GOT3 (cell line): ENCODE data around the gene ENDOD1.

Experiments
- DNase-seq: peaks from one replicate; lab custom pipeline; 2025; ENCODE audit warnings: mixed read lengths; lab: John Stamatoyannopoulos, UW

Gene ENDOD1

GRCh38 chr11:95076981-95077380 is 12.7 kb upstream of the ENDOD1 start:
- DNase-seq, result no peak

DNA sequence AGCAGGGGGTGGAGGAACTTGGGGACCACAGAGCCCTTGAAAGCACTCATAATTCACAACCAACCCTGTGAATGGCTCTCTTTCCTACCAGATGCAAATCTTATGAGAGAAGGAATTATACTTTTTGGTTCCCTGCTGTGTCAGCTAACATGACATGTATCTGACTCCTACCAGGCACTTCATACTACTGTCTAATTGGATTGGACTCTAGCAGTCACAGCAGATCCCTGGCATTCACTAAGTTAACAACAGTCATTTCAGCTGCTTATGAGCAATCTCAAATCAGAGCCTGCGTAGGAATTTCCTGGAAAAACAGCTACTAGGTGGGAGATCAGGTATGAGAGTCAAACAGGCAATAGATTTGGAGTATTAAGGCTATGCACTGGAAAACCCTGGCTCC is 11.1 kb upstream of the ENDOD1 start:
- DNase-seq, result no peak

DNA sequence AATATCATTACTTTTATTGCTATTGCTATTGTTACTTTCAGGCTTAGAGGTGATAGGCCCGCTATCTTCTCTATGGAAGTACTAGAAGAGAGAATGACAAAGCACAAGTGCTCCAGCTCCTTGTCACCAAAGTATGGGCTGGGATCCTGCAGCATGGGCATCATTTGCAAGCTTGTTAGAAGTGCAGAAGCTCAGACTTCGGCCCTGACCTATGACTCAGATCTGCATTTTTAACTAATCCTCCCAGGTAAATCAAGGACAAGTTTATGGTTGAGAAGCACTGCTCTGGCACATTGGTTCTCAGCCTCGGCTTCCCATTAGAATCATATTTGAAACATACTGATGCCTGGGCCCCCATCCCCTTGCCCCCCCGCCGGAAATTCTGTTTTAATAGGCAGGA is 8.6 kb upstream of the ENDOD1 start:
- no peak for DNase-seq

DNA sequence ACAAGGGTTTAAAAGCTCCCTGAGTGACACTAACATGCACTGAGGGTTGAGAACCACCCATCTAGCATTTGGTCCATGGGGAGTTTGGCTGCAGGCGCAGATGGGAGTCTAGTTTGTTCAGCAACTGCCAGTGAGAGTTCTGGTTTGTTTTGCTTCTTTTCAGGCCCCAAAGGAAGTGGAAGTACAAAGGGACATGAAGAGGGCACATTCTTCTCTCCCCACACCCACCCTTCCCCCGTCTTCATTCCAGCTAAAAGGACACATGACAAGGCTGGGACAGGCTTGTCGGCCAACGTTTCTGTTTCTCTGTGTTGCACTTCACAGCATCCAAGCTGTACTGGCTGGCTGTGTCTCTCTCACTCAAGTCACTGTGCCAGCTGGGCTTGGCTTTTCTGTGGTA is 8.2 kb upstream of the ENDOD1 start:
- no peak for DNase-seq

DNA sequence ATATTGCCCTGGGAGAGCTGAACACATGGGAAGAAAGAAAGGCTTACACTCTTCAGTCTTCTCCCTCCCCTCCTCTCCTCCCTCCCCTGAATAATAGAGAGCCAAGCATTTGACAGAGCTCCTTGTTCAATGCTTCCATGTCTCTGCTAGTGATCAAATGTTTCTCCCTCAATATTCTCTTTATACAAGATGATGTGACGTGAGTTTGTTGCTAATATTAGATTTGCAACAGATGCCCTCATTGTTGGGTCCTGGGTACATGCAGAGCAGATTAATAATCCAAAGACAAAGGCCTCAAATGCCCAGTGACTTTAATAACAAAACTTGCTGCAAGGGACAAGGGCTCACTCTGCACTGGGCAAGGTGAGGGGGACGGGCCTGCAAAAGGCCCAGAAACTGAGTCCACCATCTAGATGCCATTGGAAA is 7.1 kb upstream of the ENDOD1 start:
- DNase-seq, result no peak

GRCh38 chr11:95084509-95084908 is 5.1 kb upstream of the ENDOD1 start:
- no peak for DNase-seq

GRCh38 chr11:95085117-95085816 is 4.4 kb upstream of the ENDOD1 start:
- no peak for DNase-seq

DNA sequence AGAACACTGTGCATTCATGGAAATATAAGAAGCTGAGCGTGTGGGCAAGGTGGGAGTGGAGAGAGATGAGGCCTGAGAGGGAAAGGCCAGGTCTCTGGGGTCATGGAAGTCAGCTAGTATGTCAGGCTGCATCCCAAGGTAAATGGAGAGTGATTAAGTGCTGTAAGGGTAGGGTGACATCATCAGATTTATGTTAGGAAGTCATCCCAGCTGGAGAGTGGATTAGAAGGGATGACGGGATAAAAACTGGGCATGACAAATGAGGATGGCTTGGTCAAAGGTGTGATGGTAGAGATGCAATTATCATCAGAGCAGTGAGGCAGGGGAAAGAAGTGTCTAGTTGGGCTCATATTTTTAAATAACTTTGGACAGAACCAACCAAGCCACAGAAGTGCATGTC is 3.5 kb upstream of the ENDOD1 start:
- DNase-seq, result no peak

GRCh38 chr11:95086836-95087570 is 2.6 kb upstream of the ENDOD1 start:
- no peak for DNase-seq

- no peak for DNase-seq
Observed at GRCh38 chr11:95088946-95089619, 563 bp upstream of the ENDOD1 start.

DNA sequence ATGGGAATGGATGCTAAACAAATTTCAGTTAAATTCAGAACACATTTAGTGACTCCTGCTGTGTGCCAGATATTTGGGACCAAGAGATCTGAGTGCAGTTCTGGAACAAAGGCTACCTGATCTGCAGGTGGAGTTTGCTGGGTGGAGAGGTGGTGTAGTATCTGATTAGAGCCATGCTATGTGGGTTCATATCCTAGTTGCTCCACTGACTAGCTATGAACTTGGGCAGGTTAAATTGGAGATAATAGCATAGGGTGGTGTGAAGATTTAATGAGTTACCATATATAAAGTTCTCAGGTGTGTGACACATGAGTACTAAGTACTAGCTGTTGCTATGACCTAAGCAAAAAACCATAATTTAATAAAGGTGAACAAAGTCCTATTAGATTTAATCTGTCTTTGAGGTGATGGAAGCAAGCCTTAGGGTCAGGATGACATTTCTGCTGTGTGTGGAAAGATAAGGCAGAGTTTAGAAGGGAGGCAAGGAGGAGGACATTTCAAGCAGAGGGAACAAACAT is 2.1 kb downstream of the ENDOD1 start:
- no peak for DNase-seq

DNA sequence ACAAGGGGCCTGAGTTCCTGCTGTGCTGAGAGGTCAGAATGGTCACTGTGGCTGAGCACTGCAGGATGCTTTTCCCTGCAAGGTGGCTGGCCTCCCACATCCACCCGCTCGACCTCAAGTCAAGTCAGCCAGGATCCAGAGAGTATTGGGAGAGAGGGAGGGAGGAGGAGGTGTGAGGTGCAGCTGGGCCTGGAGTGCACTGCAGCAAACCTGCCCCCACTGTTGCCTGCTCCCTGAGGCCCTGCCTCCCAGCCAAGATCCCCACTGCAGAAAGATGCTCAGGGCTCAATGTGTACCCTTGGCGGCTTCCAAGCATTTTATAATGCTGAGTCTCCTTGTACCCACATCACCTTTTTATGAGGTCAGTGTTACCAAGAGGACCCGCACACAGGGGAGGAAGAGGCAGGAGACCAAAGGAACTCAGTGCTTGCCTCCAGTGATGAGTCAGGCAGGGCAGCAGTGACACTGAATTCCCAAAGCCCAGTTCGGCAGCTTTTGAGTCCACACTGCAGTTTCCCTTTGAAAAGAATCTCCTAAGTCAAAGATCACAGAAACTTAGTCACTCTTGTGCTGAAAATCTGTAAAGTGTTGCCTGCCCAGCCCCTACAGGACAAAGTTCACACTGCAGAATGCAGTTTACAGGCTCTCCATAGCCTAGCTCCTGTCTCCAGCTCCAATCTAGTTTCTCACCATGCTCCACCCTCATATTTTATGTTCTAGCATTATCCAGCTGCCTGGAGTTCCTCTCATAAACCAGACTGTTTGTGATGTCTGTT is 3.1 kb downstream of the ENDOD1 start:
- no peak for DNase-seq

- DNase-seq, result no peak
Observed at GRCh38 chr11:95093548-95093947, 3.9 kb downstream of the ENDOD1 start.

DNA sequence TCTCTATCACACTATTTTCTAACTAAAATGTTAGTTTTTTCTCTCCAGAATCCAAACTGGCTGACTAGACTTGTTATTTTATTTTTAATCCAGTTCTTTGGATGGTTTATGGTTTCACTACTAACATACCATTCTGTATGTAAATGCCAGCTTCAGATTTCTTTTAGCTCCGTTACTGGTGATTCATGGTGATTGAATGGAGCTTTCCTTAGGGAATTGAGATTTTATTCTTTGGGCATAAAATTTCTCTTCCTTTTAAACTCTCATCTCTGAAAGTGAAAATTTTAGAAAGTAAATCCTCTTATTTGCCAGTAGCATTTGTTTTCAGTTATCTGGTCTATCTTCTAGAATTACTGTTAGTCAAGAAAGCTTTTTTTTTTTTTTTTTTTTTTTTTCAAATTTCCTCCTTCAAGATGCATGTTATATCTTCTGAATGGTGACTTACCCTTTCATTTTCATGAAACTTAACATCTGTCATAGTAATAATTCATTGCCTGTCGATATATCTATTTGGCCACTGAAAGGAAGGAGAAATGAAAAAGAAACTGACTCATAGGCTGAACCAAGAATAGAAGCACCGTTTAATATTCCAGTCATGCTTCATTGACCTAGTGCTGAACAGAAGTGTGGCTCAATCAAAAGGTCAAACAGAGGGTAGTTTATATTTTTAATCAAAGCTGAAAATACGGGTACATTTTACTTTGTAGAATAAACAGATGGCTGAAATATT is 6.4 kb downstream of the ENDOD1 start:
- no peak for DNase-seq

GRCh38 chr11:95097209-95097608 is 7.6 kb downstream of the ENDOD1 start:
- no peak for DNase-seq

DNA sequence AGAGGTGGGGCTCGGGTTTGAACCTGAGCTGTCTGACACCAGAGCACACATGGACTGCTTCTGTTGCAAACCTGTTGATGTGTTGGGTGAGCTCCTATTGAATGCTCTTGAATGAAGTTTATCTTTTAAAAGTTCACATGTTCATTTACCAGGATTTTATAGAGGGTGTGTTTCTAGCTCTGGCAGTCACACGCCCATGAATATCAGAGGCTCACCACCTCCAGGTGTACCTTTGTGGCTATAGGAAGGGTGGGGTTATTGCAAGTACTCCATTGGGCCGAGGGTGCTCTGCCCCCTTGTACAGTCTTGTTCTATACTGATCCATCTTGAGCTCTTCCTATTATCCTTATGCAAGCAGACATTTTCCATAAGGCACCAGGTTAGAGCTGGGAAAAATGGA is 9.2 kb downstream of the ENDOD1 start:
- DNase-seq, result no peak

GRCh38 chr11:95100191-95100648 is 10.6 kb downstream of the ENDOD1 start:
- no peak for DNase-seq

DNA sequence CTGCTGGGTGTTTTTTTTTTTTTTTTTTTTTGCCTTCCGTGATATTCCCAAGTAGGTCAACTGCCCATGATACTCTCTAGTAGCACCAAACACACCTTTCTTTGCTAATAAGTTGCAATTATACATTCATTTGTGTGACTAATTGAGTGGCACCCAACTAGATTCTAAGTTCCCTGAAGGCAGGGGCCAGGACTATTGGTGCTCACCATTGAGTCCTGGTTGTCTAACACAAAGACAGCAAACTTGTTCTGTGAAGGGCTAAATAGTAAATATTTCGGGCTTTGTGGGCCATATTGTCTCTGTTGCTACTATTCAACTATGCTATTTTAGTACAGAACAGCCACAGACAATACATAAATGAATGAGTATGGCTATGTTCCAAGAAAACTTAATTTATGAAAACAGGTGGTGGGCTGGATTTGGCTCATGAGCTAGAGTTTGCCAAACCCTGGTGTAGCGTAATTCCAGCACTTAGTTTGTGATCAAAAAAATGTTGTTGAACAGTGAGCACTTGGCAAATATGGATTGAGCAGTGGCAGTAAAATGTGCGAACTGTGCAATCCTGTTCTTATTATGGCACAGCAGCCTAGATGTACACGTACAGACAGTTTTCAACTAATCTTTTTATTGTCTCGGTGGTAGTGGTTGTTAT is 11.3 kb downstream of the ENDOD1 start:
- DNase-seq, result no peak

- no peak for DNase-seq
Observed at GRCh38 chr11:95101935-95102334, 12.3 kb downstream of the ENDOD1 start.

- no peak for DNase-seq
Observed at GRCh38 chr11:95102733-95103132, 13.1 kb downstream of the ENDOD1 start.

- no peak for DNase-seq
Observed at GRCh38 chr11:95103701-95104100, 14.1 kb downstream of the ENDOD1 start.
